Measurements from ENCODE around the gene LHFPL6.

The LHFPL6 gene

DNA sequence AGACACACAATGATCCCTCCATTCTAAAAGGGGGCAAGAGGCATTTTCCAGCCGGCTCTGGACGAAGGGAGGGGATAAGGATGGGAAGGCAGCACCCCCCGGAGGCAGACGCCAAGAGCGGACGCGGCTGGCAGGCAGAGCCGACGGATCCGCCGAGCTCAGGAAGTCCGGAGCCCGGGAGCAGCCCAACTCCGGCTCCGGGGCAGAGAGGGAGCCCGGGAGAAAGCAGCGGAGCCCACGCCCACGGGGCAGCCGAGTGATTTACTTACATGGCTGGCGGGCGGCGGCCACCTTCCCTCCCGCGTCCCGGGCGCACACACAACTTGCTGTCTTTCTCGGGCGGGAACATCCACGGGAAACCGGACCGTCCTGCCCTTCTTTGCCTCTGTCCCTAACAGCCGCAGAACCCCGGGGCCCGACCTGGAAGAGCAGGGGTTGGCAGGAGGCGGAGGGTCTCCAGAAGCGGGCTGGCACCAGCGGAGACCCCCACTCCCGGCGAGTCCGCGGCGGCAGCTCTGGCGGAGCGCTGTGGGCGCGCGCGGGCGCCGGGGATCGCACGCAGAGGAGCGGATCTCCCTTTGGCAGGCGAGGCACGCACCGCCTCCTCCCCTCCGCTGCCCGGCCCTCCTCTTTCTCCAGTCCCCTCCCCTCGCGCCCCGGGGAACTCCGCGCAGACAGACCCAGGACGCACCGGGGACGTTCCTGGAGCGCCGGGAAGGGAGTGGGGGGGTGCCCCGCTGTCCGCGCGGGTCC, at the start of gene LHFPL6:
TSS of gene LHFPL6 (minus strand) at position 580 of the 753 bp plus-strand sequence.
- TF ChIP-seq, protein P1, sequence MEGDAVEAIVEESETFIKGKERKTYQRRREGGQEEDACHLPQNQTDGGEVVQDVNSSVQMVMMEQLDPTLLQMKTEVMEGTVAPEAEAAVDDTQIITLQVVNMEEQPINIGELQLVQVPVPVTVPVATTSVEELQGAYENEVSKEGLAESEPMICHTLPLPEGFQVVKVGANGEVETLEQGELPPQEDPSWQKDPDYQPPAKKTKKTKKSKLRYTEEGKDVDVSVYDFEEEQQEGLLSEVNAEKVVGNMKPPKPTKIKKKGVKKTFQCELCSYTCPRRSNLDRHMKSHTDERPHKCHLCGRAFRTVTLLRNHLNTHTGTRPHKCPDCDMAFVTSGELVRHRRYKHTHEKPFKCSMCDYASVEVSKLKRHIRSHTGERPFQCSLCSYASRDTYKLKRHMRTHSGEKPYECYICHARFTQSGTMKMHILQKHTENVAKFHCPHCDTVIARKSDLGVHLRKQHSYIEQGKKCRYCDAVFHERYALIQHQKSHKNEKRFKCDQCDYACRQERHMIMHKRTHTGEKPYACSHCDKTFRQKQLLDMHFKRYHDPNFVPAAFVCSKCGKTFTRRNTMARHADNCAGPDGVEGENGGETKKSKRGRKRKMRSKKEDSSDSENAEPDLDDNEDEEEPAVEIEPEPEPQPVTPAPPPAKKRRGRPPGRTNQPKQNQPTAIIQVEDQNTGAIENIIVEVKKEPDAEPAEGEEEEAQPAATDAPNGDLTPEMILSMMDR (IDR thresholded peaks at IDR 0.05; ENCODE audit: low read depth, low read length) = peak; percentile 38
- peak; percentile 81 to 85 for DNase-seq (ENCODE audit: low read depth in 2 of 2)
- peak within 1 kb of the TSS; percentile 92 to 93 for H3K4me3 ChIP-seq (replicated peaks in 1 of 2; ENCODE audit: low read depth in 2 of 2, low read length in 2 of 2)

DNA sequence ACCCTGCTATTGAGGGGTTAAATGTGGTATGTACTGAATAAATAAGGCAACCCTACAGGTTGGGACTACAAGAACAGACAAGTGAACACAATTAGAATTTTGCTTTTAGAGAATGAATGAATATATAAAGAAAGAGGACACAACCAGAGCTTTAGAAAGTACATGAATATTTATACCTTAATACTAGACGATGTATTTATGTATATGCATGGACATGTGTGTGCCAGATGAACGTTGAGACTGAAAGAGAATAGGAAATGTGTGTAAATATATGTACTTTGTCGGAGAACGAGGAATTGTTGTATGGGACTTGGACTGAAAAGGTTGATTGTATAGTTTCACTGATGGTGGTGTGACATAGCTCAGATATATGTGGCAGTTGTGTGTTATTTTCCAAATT, 43.1 kb upstream of the LHFPL6 start:
- DNase-seq (ENCODE audit: low read depth in 2 of 2) = no peak

DNA sequence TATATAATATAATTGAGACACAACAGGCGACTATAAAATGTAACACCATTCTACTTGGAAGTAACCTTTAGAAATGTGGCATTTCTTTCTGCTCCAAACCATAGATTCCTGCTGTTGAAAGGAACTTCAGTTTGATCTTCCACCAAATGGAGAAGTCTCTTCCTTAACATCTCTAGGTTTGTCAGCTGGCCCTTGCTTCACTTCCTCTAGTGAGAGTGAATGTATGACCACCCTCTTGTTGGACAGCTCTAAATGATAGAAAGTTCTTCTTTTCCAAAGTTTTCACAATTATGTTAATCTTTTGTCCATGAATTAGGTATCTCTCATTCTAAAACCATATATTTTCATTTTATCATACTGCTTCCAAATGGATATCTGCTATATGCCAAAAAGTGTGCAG, 38.7 kb upstream of the LHFPL6 start:
- no peak overlapping the region for H3K4me3 ChIP-seq (replicated peaks in 1 of 2; ENCODE audit: low read depth in 2 of 2, low read length in 2 of 2)
- TF ChIP-seq, protein P1 (IDR thresholded peaks at IDR 0.05; ENCODE audit: low read depth, low read length) = no peak
- DNase-seq (ENCODE audit: low read depth in 2 of 2) = no peak

More for the DNA sequence above, 43.1 kb upstream of the LHFPL6 start:
- TF ChIP-seq, protein P1 (IDR thresholded peaks at IDR 0.05; ENCODE audit: low read depth, low read length) = no peak
- H3K4me3 ChIP-seq (replicated peaks in 1 of 2; ENCODE audit: low read depth in 2 of 2, low read length in 2 of 2) = no peak overlapping the region

DNA sequence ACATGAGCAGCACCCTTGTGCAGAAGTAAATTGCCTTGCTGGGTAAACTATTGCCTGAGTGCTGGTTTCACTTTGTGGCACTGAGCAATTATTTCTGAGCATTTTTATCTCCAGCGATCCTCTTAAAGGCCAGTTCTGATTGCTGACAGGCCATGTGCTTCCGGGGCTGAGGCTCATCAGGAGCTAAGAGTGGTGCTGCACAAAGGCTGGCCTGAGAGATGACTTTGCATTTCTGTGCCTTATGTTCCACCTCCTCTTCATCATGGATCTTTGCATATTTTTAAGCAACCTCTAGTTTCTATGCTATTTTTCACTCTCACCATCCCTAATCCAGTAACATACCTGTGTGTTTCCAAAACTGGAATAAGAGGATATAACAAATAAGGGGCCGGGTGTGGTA, 34.9 kb upstream of the LHFPL6 start:
- TF ChIP-seq, protein P1 (IDR thresholded peaks at IDR 0.05; ENCODE audit: low read depth, low read length) = no peak
- DNase-seq (ENCODE audit: low read depth in 2 of 2) = no peak
- no peak overlapping the region for H3K4me3 ChIP-seq (replicated peaks in 1 of 2; ENCODE audit: low read depth in 2 of 2, low read length in 2 of 2)

DNA sequence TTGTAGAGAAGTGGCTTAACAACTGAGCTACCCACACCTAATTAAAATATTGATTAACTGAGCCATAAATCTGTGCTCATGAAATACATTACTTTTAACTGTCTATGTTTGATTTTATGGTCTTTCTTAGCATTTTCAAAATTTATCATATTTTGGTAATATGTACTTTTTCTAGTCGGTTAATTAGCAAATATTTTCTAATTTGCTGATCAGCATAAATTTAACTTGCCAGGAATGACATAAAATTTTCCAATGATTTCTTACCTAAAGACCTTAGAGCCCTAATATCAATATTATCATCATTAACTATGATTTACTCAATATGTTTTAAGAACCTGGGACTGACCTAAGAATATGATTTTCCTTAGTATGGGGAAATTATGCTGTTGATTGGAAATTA, 32.6 kb upstream of the LHFPL6 start:
- DNase-seq (ENCODE audit: low read depth in 2 of 2) = no peak
- no peak overlapping the region for H3K4me3 ChIP-seq (replicated peaks in 1 of 2; ENCODE audit: low read depth in 2 of 2, low read length in 2 of 2)
- TF ChIP-seq, protein P1 (IDR thresholded peaks at IDR 0.05; ENCODE audit: low read depth, low read length) = no peak

DNA sequence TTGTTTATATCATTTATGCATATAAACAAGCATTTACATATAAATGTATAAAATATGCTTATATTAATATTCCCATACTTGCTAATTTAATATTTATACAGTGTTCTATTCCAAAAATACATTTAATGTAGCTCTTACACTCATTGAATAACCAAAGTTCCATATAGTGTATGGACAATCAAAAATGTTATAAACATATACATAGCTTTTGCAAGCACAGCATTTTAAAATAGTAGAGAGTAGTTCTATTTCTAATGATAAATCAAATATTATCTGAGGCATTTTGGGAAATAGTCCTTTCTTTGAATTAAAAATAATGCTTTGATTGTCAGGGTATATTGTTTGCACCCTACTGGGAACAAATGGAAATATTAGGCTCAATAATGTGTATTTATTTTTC, 30.0 kb upstream of the LHFPL6 start:
- TF ChIP-seq, protein P1 (IDR thresholded peaks at IDR 0.05; ENCODE audit: low read depth, low read length) = no peak
- no peak for DNase-seq (ENCODE audit: low read depth in 2 of 2)

DNA sequence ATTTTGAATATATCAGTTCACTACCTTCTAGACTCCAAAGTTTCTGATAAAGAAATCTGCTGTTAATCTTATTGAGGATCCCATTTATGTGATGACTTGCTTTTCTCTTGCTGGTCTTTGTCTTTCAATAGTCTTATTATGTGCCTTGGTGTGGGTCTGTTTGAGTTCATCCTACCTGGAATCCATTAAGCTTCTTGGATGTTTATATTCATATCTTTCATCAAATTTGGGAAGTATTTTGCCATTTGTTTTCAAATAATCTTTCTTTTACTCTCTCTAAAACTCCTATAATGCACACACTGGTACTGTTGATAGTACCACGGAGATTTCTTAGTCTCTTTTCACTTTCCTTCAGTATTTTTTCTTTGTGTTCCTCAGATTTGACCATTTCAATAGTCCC, 28.3 kb upstream of the LHFPL6 start:
- no peak overlapping the region for H3K4me3 ChIP-seq (replicated peaks in 1 of 2; ENCODE audit: low read depth in 2 of 2, low read length in 2 of 2)
- DNase-seq (ENCODE audit: low read depth in 2 of 2) = no peak

More for the DNA sequence above, 30.0 kb upstream of the LHFPL6 start:
- no peak overlapping the region for H3K4me3 ChIP-seq (replicated peaks in 1 of 2; ENCODE audit: low read depth in 2 of 2, low read length in 2 of 2)

More for the DNA sequence above, 28.3 kb upstream of the LHFPL6 start:
- TF ChIP-seq, protein P1 (IDR thresholded peaks at IDR 0.05; ENCODE audit: low read depth, low read length) = no peak
